ENCODE results near the gene ANP32A. TPM values are rescaled to one million over a fixed set of nuclear protein-coding genes. Genes with fewer than 3 reads are reported as not detected.

The ANP32A gene
- total RNA-seq, 1 experiment from 2014 or later, result 232 TPM

- TF ChIP-seq ZNF416 (CRISPR knock-in tag; IDR thresholded peaks at IDR 0.05), result no peak
Measured at GRCh38 chr15:68751622-68752021, 69.1 kb downstream of the ANP32A start (continued).

- no peak for TF ChIP-seq ATF2 (CRISPR knock-in tag; IDR thresholded peaks at IDR 0.05; ENCODE audit: borderline replicate concordance, low read depth)
- no peak for TF ChIP-seq GTF2I (CRISPR knock-in tag; conservative IDR thresholded peaks at IDR 0.05)
- no peak for TF ChIP-seq AR (CRISPR knock-in tag; IDR thresholded peaks at IDR 0.05)
- TF ChIP-seq AFF4 (CRISPR knock-in tag; IDR thresholded peaks at IDR 0.05; ENCODE audit: borderline replicate concordance), result no peak
- no peak for TF ChIP-seq ATF1 (CRISPR knock-in tag; IDR thresholded peaks at IDR 0.05)
- TF ChIP-seq CDX4 (CRISPR knock-in tag; IDR thresholded peaks at IDR 0.05; ENCODE audit: borderline replicate concordance), result no peak
- TF ChIP-seq ZNF416 (CRISPR knock-in tag; IDR thresholded peaks at IDR 0.05), result no peak
- TF ChIP-seq USF1 (CRISPR knock-in tag; IDR thresholded peaks at IDR 0.05), result no peak
- no peak for TF ChIP-seq SMAD4 (CRISPR knock-in tag; IDR thresholded peaks at IDR 0.05)
- TF ChIP-seq MAX (CRISPR knock-in tag; IDR thresholded peaks at IDR 0.05), result no peak
- TF ChIP-seq ZBTB43 (CRISPR knock-in tag; IDR thresholded peaks at IDR 0.05), result no peak
- TF ChIP-seq PRRX2 (CRISPR knock-in tag; IDR thresholded peaks at IDR 0.05), result no peak
- TF ChIP-seq JAZF1 (CRISPR knock-in tag; IDR thresholded peaks at IDR 0.05), result no peak
- no peak for TF ChIP-seq GRHL2 (CRISPR knock-in tag; IDR thresholded peaks at IDR 0.05; ENCODE audit: insufficient replicate concordance, severe bottlenecking)
- TF ChIP-seq ZBTB21 (CRISPR knock-in tag; IDR thresholded peaks at IDR 0.05; ENCODE audit: borderline replicate concordance), result no peak
- TF ChIP-seq IRF1 (CRISPR knock-in tag; IDR thresholded peaks at IDR 0.05), result no peak
- TF ChIP-seq ZMAT4 (CRISPR knock-in tag; IDR thresholded peaks at IDR 0.05), result no peak
- no peak for TF ChIP-seq ZNF232 (CRISPR knock-in tag; IDR thresholded peaks at IDR 0.05)
- TF ChIP-seq HMGA2 (CRISPR knock-in tag; IDR thresholded peaks at IDR 0.05), result no peak
- TF ChIP-seq STAT6 (CRISPR knock-in tag; conservative IDR thresholded peaks at IDR 0.05; ENCODE audit: low read depth), result no peak
- ATAC-seq (no peak), DNase-seq (ENCODE audit: low spot score) (no peak)
- CTCF ChIA-PET, result interaction anchor here (1.0 to 2.4 kb wide), 2 partner anchors 41 to 126 kb away, joined by 3 to 8 read pairs; no protein-coding TSS in a partner anchor
- H3K9me3 Mint-ChIP-seq, result peaks cover 10% of the 10 kb centered on the region
- no peaks in the 10 kb centered on the region for H3K4me1 Mint-ChIP-seq
- H3K27ac Mint-ChIP-seq, result no peak overlapping the region
- POLR2A ChIA-PET, result no interaction called here
- no peak overlapping the region for H3K4me3 Mint-ChIP-seq
- no peaks in the 10 kb centered on the region for H3K36me3 Mint-ChIP-seq
- no peaks in the 10 kb centered on the region; the same call in 1 of the 2 replicates for H3K27me3 Mint-ChIP-seq (ENCODE audit: low read depth)
Measured at GRCh38 chr15:68749793-68750192, 70.9 kb downstream of the ANP32A start.
